Heart left ventricle (tissue), 16 donors: Measurements from ENCODE around the gene THEM5. TPM values are rescaled to one million over a fixed set of nuclear protein-coding genes. Genes with fewer than 3 reads are reported as not detected.
"Not testable (repeated sequence)": the region's sequence is repeated elsewhere in the genome, so short reads cannot be mapped to it uniquely, and the experiment has no call there.

Experiments
- ATAC-seq, 4 donors: fragments of 200-7000 bp; cut with Tn5 transposase; one replicate each; pipeline ENCODE4 v1.9.1; 2020 to 2022; ENCODE audit warnings: moderate library complexity in 4 of 4, mild to moderate bottlenecking in 3 of 4, moderate number of reproducible peaks in 1 of 4
- DNase-seq, 5 donors: peaks; one replicate each; pipeline ENCODE4 v3.0.0-alpha.2; 2020
- H3K27ac ChIP-seq, 12 donors: fragments of 200-600 bp; sonication (generic) in 4 of 12; one replicate each; pipeline versions ENCODE4 v1.5.0 to v1.8.0; 2016 to 2022; ENCODE audit warnings: mild to moderate bottlenecking in 2 of 12
- H3K27me3 ChIP-seq, 9 donors: fragments of 200-600 bp; sonication (generic) in 2 of 9; one replicate each; pipeline versions ENCODE4 v1.5.1 to v1.8.0; 2016 to 2022; ENCODE audit warnings: mild to moderate bottlenecking in 3 of 9
- H3K36me3 ChIP-seq, 9 donors: fragments of 200-600 bp; sonication (generic) in 2 of 9; one replicate each; pipeline versions ENCODE4 v1.5.0 to v1.8.0; 2018 to 2022; ENCODE audit warnings: mild to moderate bottlenecking in 2 of 9
- H3K4me1 ChIP-seq, 12 donors: fragments of 200-600 bp; sonication (generic) in 4 of 12; one replicate each; pipeline versions ENCODE4 v1.5.0 to v1.8.0; 2016 to 2022; ENCODE audit warnings: mild to moderate bottlenecking in 3 of 12
- H3K4me3 ChIP-seq, 12 donors: fragments of 200-600 bp; sonication (generic) in 4 of 12; one replicate each; pipeline versions ENCODE4 v1.5.0 to v1.8.0; 2017 to 2022; ENCODE audit warnings: mild to moderate bottlenecking in 9 of 12, moderate library complexity in 4 of 12
- H3K9me3 ChIP-seq, 12 donors: fragments of 200-600 bp; sonication (generic) in 4 of 12; one replicate each; pipeline versions ENCODE4 v1.5.0 to v1.8.0; 2016 to 2022; ENCODE audit warnings: mild to moderate bottlenecking in 1 of 12
- CTCF ChIP-seq, 12 donors: fragments of 200-600 bp; sonication (generic) in 4 of 12; IDR thresholded peaks; one replicate each; pipeline versions ENCODE4 v1.5.0 to v1.8.0; 2018 to 2022; ENCODE audit warnings: antibody characterized with exemption in 12 of 12, mild to moderate bottlenecking in 5 of 12
- POLR2A ChIP-seq, 2 donors: fragments of 450-650 bp; IDR thresholded peaks; one replicate each; pipeline ENCODE4 v1.6.1; 2017; ENCODE audit warnings: antibody characterized with exemption in 2 of 2, mild to moderate bottlenecking in 2 of 2, moderate library complexity in 2 of 2
- WGBS, 4 donors: extraction: QIAGEN DNeasy Blood & Tissue Kit in 2 of 4; methylation state at CpG; one replicate each; pipeline versions ENCODE4 v1.1.5 to v1.1.7; 2013 to 2018; 5-methylcytosine and 5-hydroxymethylcytosine counted together
- intact Hi-C, 10 donors: fragments of 100-400 bp; cut with DNase I; formaldehyde crosslinking; loops; one replicate each; pipeline versions ENCODE4 v1.11.1 to v1.14.2; 2022
- polyA plus RNA-seq, 2 donors: library from polyadenylated mRNA; stranded (reverse); fragments of 200-250 nt; gene quantifications; one replicate each; pipeline ENCODE4 v1.2.3, GENCODE V29; 2013
- total RNA-seq, 9 donors: library from RNA; depleted of rRNA in 2 of 9; stranded (reverse); fragments of >200 nt in 2 of 9; fragmentation: NEBNext Ultra II Directional in 3 of 9; extraction: Animal tissue kit (Norgen Biotek cat#: 25700) in 3 of 9; gene quantifications; one replicate each; pipeline versions ENCODE4 v1.1.0 to v1.2.4, GENCODE V29; 2016 to 2023
- donor health status: ischemic (EF 13 %, LVEDD 7.1; RV severe dilation, severe dysfunction).
- donor health status: healthy with polysubstance abuse.
- donor health status: DM: no; HTN: yes; CAD: no.
- donor health status: DM: no; HTN: no; CAD: no.
- donor health status: ischemic (EF 25% LVEDD 6.9; RV normal size, moderate dysfunction).
- donor health status: ischemic (EF 25% LVEDD 5.7; RV mildly dilated, moderate dysfunction).
- donor health status: healthy.
- donor health status: DM: yes; HTN: yes; CAD: no.
- donor health status: ischemic (EF 35%, LVEDD 5.7; RV mildly dilated, moderate dysfunction).
- donor health status: nonischemic (EF 11% LVEDD 7.7; RV severe dilation, severe dysfunction).
- donor health status: DM: yes; HTN: yes; CAD: no.
- donor health status: PGD.
- donor health status: ischemic (EF 29% LVEDD 5.4; RV normal size, mild dysfunction).
- donor health status: nonischemic (EF 23%, LVEDD 6.1; RV moderate dilation, normal function).

The THEM5 gene
- total and polyA plus RNA-seq, 11 donors = 0.52 TPM; not detected in 10

GRCh38 chr1:151882466-151882865 lies 29.0 kb upstream of the THEM5 start:
- intact Hi-C loops = no loop called here

GRCh38 chr1:151881479-151881878 lies 28.0 kb upstream of the THEM5 start:
- DNase-seq = no peak
- H3K27ac ChIP-seq = no peak overlapping the region
- H3K36me3 ChIP-seq = peaks cover 0 to 35% (median 0%) of the 10 kb centered on the region in 9 donors
- TF ChIP-seq POLR2A (IDR thresholded peaks at IDR 0.05) = no peak
- TF ChIP-seq CTCF (IDR thresholded peaks at IDR 0.05) = peak in 1 of 12 donors; percentile 10
- H3K27me3 ChIP-seq = no peaks in the 10 kb centered on the region
- intact Hi-C loops = no loop called here
- no peak overlapping the region for H3K4me3 ChIP-seq
- no peaks in the 10 kb centered on the region for H3K4me1 ChIP-seq
- 48 to 66% (median 55%) methylated on average over 2 of the region's 2 CpGs for WGBS, 4 donors
- no peak for ATAC-seq
- H3K9me3 ChIP-seq = no peaks in the 10 kb centered on the region

More at GRCh38 chr1:151882466-151882865, 29.0 kb upstream of the THEM5 start:
- no peak for DNase-seq
- H3K27ac ChIP-seq = no peak overlapping the region
- ATAC-seq = no peak
- no peaks in the 10 kb centered on the region for H3K27me3 ChIP-seq
- TF ChIP-seq CTCF (IDR thresholded peaks at IDR 0.05) = no peak
- no peak for TF ChIP-seq POLR2A (IDR thresholded peaks at IDR 0.05)
- peaks cover 0 to 5% (median 0%) of the 10 kb centered on the region in 12 donors for H3K9me3 ChIP-seq
- WGBS, 4 donors = 91 to 95% (median 95%) methylated on average over 2 of the region's 2 CpGs
- H3K36me3 ChIP-seq = peaks cover 0 to 35% (median 3%) of the 10 kb centered on the region in 9 donors
- no peaks in the 10 kb centered on the region for H3K4me1 ChIP-seq
- H3K4me3 ChIP-seq = no peak overlapping the region

GRCh38 chr1:151875419-151876097 lies 22.0 kb upstream of the THEM5 start:
- Histone ChIP-seq H3K9me3 (no peaks in the 10 kb centered on the region), H3K27me3 (no peaks in the 10 kb centered on the region), H3K4me1 (peaks cover 0 to 4% (median 0%) of the 10 kb centered on the region in 12 donors), H3K36me3 (peaks cover 0 to 46% (median 17%) of the 10 kb centered on the region in 9 donors), H3K4me3 (no peak overlapping the region), H3K27ac (no peak overlapping the region)
- WGBS, 4 donors = 95 to 99% (median 97%) methylated on average over 1 of the region's 1 CpG
- TF ChIP-seq CTCF (IDR thresholded peaks at IDR 0.05) (no peak), POLR2A (IDR thresholded peaks at IDR 0.05) (no peak)
- ATAC-seq (no peak), DNase-seq (no peak)
- intact Hi-C loops = no loop called here

- H3K9me3 ChIP-seq, H3K27me3 ChIP-seq, H3K27ac ChIP-seq, intact Hi-C loops, ATAC-seq, H3K4me1 ChIP-seq, DNase-seq, H3K4me3 ChIP-seq: not testable (repeated sequence)
- H3K36me3 ChIP-seq = peaks cover 0 to 38% (median 17%) of the 10 kb centered on the region in 9 donors
- 64 to 73% (median 69%) methylated on average over 9 of the region's 9 CpGs for WGBS, 4 donors
Measured at GRCh38 chr1:151872776-151873175, 19.3 kb upstream of the THEM5 start.
